HG03135 (cell line): ENCODE data around the gene SOX8.
"Not testable (repeated sequence)": the region's sequence is repeated elsewhere in the genome, so short reads cannot be mapped to it uniquely, and the experiment has no call there.

ENCODE experiments used
- ATAC-seq: cut with Tn5 transposase; IDR thresholded peaks from one replicate; pipeline ENCODE4 v1.9.1; 2021; ENCODE audit warnings: mild to moderate bottlenecking, moderate library complexity; ENCODE audit not compliant: unreplicated experiment

The SOX8 gene

DNA sequence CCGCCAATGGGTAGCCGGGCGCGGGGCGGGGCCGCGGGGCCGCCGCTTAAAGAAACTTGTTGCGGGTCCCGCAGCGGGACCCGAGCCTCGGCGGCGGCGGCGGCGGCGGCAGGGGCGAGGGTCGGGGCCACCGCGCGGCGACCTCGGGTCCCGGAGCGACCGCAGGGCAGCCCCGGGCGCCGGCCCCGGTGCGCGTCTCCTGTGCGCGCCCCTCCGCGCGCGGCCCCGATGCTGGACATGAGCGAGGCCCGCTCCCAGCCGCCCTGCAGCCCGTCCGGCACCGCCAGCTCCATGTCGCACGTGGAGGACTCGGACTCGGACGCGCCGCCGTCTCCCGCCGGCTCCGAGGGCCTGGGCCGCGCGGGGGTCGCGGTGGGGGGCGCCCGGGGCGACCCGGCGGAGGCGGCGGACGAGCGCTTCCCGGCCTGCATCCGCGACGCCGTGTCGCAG, at the start of gene SOX8:
SOX8 (plus strand) TSS at position 76 of the 450 bp plus-strand sequence; CDS start at position 229, 153 bp downstream.
- ATAC-seq = no peak

DNA sequence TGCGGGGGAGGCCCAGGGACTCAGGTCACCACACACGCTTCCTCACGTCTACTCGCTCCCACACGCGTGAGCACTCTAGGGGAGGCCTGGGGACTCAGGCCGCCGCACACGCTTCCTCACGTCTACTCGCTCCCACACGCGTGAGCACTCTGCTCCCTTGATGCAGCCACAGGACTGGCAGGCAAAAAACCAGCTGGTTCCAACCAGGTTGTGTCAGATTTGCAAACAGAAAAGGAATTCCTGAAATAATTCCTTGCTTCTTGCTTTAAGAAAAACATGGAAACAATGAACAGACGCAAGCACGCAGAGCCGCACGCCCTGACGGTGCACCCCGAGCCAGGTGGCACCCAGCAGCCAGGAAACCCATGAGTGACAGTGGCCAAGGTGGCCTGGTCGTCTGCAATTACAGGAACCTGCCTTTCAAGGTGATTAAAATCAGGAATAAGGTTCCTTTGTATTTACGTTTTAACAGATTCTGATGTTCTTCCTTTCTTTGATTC, 48.7 kb upstream of the SOX8 start:
- no peak for ATAC-seq

DNA sequence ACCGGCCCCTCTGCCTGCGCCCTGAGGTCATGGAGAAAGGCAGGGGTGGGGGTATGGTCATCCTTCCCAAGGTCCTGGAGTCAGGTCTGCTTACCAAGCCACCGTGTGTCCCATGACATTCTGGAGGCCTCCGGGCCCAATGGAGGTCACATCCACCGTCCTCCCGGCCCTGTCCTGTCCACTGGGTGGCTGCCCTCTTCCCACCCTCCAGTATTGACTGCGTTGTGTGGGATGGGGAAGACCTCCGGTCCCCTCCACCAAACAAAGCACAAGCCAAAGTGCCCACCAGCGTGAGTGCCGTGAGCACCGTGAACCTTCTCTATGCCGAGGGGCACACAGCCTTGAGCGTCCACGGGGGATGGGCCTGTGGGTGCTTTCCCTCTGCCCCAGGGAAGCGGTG, 48.0 kb upstream of the SOX8 start:
- no peak for ATAC-seq

DNA sequence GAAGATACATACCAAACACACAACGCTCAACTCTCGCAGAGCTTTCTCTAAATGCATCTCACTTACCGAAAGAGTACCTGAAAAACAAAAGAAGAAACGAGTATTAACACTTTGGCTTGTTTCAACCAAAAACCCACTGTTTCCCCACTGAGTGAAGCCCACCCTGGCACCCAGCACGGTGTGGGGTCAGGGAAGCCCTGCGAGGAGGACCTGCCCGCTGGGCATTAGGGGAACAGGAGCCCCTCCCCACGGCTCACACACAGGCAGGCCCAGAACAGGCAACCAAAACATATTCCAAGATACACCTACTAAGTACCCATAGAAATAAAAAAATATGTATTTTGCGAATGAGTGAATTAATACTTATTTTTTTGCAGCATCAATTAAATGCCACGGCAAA, 47.4 kb upstream of the SOX8 start:
- ATAC-seq = no peak

DNA sequence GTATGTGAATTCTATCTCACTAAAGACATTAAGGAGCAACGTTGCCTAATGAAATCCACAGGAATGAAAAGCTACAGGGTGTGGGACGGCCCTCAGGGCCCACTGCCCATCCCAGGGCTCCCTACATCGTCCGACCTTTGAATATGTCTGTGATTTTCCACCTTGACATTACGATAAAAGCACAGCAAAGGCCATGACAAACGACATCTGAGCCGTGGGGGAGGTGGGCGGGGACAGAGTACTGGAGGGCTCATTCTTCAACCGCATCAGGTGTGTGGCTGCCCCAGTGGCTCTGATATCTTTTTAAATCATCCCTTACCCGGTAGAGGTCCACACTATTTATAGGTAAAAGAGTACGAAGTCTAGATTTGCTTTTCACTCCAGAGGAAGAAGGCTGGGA, 45.9 kb upstream of the SOX8 start:
- ATAC-seq = no peak

GRCh38 chr16:937311-937710, 44.3 kb upstream of the SOX8 start:
- ATAC-seq = no peak

DNA sequence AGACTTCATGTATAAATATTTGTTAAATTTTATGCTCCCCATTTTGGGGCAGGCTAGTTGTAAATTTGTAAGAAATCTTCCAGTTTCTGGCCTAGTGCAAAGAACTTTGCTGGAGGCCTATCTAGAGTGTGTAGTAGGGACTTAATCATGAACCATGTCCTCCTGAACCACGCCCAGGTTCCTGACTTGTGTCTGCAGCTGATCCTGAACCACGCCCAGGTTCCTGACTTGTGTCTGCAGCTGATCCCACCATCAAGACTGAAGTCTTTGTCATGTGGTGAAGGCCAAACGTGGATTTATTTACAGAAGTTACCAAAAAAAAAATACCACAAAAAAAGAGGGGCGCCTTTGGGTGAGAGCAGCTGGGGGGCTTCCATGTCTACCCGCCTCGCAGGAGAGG, 43.8 kb upstream of the SOX8 start:
- ATAC-seq = no peak

DNA sequence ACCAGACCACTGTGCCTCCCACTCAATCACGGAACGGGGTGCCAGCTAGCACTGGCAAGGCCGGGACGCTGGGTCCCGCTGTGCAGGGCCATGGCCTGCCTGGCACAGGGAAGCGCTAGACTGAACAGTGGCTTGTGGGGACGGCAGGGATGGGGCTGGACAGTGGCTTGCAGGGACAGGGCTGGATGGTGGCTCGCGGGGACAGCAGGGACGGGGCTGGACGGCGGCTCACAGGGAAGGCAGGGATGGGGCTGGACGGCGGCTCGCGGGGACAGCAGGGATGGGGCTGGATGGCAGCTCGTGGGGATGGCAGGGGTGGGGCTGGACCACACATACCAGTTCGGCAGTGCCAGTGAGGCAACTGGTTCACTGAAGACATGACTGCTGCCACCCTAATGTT, 43.4 kb upstream of the SOX8 start:
- ATAC-seq = no peak

GRCh38 chr16:938752-939151, 42.8 kb upstream of the SOX8 start:
- no peak for ATAC-seq

DNA sequence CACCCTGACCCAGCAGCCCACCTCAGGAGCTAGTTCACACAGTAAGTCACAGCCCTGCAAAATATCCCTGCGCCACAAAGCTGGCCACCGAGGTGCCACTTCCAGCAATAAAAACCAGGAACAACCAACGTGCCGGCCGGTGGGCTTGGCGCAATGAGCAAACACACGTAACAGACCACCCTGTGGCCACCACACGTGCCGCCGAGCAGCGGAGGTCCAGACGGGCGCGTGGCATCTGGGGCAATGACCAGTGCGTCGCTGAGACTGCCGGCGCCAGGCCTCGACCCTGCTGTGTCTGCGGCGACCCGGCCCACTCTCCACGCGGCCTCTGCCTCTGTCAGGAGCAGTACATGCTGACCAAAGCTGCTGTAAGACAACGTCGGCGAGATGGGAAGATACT, 42.3 kb upstream of the SOX8 start:
- ATAC-seq = no peak

- ATAC-seq = no peak
Measured at GRCh38 chr16:939941-940340, 41.6 kb upstream of the SOX8 start.

GRCh38 chr16:942436-943060, 39.0 kb upstream of the SOX8 start:
- no peak for ATAC-seq

- ATAC-seq = no peak
Measured at GRCh38 chr16:943971-944370, 37.6 kb upstream of the SOX8 start.

- no peak for ATAC-seq
Measured at GRCh38 chr16:945271-946047, 36.1 kb upstream of the SOX8 start.

GRCh38 chr16:946048-946395, 35.5 kb upstream of the SOX8 start:
- no peak for ATAC-seq

DNA sequence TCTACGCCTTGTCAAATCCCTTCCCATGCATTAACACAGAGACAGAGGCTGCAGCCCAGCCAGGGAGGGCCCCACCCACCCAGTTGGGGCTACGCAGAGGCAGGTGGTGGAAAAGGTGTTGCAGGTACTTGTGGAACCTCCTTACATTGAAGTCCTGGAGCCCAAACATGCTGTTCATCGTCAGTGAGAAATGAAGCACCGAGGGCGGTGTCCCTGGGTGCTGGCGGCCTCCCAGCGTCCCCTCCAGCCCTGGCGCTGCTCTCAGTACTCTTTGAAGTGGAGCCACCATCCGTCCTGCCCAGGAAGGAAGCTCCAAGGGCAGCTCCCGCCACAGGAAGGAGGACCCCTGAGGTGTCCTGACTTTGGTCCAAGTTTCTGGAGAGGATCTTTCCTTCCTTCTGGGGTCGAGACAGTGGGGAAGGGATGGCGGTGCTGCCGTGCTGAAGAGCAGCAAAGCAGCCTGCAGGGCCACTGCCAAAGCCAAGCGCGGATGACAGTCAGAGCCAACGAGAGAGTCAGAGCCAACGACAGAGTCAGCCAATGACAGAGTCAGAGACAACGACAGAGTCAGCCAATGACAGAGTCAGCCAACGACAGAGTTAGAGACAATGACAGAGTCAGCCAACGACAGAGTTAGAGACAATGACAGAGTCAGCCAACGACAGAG, 34.2 kb upstream of the SOX8 start:
- no peak for ATAC-seq

- not testable (repeated sequence) for ATAC-seq
Measured at GRCh38 chr16:947922-948303, 33.7 kb upstream of the SOX8 start.

DNA sequence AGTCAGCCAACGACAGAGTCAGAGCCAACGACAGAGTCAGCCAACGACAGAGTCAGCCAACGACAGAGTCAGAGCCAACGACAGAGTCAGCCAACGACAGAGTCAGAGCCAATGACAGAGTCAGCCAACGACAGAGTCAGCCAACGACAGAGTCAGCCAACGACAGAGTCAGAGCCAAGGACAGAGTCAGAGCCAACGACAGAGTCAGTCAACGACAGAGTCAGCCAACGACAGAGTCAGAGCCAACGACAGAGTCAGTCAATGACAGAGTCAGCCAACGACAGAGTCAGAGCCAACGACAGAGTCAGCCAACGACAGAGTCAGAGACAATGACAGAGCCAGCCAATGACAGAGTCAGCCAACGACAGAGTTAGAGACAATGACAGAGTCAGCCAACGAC, 32.8 kb upstream of the SOX8 start:
- not testable (repeated sequence) for ATAC-seq

DNA sequence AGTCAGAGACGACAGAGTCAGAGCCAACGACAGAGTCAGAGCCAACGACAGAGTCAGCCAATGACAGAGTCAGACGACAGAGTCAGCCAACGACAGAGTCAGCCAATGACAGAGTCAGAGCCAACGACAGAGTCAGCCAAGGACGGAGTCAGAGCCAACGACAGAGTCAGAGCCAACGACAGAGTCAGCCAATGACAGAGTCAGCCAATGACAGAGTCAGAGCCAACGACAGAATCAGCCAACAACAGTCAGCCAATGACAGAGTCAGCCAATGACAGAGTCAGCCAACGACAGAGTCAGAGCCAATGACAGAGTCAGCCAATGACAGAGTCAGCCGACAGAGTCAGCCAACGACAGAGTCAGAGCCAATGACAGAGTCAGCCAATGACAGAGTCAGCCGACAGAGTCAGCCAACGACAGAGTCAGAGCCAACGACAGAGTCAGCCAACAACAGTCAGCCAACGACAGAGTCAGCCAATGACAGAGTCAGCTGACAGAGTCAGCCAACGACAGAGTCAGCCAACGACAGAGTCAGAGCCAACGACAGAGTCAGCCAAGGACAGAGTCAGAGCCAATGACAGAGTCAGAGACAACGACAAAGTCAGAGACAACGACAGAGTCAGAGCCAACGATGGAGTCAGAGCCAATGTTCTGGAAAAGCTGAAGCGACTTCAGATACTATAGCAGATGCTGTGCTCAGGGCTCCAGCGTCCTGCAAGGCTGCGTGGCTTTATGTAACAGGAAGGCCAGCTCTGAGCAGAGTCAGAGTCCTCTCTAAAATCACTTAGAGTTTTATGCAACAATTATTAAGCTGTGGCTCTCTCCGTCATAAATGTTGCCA, 30.6 kb upstream of the SOX8 start:
- not testable (repeated sequence) for ATAC-seq

- ATAC-seq = no peak
Measured at GRCh38 chr16:951660-952301, 29.8 kb upstream of the SOX8 start.

DNA sequence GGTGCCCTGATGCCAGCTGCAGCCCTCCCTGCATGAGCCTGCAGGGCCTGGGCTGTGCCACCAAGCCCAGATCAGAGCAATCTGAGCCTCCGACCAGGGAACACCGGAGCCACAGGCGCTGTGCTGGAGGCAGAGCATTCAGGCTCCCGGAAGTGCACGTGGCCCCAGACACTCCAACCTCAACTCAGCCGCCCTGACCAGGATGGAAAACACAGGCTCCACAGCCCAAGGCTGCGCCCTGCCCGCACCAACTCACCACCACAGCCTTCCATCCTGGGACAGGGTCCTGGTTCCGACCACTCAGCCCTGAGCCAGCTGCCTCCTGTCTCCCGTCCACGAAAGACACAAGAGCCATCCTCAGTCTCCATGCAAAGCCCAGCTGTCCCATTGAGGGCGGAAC, 29.2 kb upstream of the SOX8 start:
- no peak for ATAC-seq
